ENCODE data around the gene SYNJ2BP.

GRCh38 chr14:70415788-70416187 lies 1.1 kb downstream of the SYNJ2BP start:
- TF ChIP-seq POLR2A (IDR thresholded peaks at IDR 0.05) (no peak), POLR2AphosphoS5 (IDR thresholded peaks at IDR 0.05) (no peak)
- TF ChIP-seq, protein P1, sequence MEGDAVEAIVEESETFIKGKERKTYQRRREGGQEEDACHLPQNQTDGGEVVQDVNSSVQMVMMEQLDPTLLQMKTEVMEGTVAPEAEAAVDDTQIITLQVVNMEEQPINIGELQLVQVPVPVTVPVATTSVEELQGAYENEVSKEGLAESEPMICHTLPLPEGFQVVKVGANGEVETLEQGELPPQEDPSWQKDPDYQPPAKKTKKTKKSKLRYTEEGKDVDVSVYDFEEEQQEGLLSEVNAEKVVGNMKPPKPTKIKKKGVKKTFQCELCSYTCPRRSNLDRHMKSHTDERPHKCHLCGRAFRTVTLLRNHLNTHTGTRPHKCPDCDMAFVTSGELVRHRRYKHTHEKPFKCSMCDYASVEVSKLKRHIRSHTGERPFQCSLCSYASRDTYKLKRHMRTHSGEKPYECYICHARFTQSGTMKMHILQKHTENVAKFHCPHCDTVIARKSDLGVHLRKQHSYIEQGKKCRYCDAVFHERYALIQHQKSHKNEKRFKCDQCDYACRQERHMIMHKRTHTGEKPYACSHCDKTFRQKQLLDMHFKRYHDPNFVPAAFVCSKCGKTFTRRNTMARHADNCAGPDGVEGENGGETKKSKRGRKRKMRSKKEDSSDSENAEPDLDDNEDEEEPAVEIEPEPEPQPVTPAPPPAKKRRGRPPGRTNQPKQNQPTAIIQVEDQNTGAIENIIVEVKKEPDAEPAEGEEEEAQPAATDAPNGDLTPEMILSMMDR (IDR thresholded peaks at IDR 0.05) = no peak

Data from gastroesophageal sphincter (tissue), 3 donors.